ENCODE measurements around the gene PEX11G. TPM values are rescaled to one million over a fixed set of nuclear protein-coding genes. Genes with fewer than 3 reads are reported as not detected.
A peak's percentile ranks its signal among the peaks of the same experiment; 100 is the strongest.

Gene PEX11G
- total and polyA plus RNA-seq, 8 donors, result 1.5 to 6.8 (median 2.5) TPM

DNA sequence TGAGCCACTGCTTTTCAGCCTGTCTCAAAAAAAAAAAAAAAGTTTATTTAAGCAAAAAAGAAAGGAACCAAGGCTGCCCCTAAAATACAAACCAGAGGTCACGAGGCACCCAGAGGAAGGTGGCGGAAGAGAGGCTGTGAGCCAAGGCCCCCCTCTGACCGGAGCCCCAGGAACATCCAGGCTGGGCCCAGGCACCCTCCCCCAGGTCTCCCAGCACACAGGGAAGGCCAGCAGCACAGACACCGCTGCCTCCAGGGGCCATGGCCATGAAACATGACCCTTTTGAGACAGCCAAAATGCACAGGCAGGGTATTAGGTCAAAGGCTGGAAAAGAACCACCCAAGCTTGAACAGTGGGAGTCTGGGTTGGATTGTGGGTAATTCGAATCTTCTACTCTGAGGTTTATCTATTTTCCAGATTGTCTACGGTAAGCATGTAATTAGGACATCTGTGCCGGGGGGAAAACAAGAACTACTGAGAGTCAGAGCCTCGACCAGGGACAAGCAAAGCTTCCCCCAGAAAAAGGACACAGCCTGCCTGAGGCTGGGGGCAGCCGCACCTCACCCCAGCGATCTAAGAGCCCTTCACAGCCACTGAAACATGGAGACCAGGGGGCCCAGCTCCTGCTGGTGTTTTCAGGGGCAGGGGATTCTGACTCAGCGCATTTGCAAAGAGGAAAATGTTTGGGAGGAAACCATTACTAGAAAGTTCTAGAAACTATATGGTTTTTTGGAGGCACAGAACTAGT is 8.4 kb downstream of the PEX11G start:
- peak in 2 of 4 donors; percentile 9 to 61 for ATAC-seq
- peak overlapping the region in 2 of 4 donors; percentile 23 to 67 for H3K27ac ChIP-seq
- no peak for FAIRE-seq
- no peaks in the 10 kb centered on the region for H3K4me1 ChIP-seq
- intact Hi-C loops (cut with DNase I), result no loop called here
- H3K9me3 ChIP-seq, result no peaks in the 10 kb centered on the region
- whole genome bisulfite sequencing, 2 donors, result 81 to 85% methylated on average over 11 of the region's 11 CpGs
- H3K27me3 ChIP-seq, result no peaks in the 10 kb centered on the region
- no peak overlapping the region for H3K4me3 ChIP-seq
- TF ChIP-seq, protein P1, sequence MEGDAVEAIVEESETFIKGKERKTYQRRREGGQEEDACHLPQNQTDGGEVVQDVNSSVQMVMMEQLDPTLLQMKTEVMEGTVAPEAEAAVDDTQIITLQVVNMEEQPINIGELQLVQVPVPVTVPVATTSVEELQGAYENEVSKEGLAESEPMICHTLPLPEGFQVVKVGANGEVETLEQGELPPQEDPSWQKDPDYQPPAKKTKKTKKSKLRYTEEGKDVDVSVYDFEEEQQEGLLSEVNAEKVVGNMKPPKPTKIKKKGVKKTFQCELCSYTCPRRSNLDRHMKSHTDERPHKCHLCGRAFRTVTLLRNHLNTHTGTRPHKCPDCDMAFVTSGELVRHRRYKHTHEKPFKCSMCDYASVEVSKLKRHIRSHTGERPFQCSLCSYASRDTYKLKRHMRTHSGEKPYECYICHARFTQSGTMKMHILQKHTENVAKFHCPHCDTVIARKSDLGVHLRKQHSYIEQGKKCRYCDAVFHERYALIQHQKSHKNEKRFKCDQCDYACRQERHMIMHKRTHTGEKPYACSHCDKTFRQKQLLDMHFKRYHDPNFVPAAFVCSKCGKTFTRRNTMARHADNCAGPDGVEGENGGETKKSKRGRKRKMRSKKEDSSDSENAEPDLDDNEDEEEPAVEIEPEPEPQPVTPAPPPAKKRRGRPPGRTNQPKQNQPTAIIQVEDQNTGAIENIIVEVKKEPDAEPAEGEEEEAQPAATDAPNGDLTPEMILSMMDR (IDR thresholded peaks at IDR 0.05), result no peak
- no peaks in the 10 kb centered on the region for H3K36me3 ChIP-seq
- no peak for DNase-seq

DNA sequence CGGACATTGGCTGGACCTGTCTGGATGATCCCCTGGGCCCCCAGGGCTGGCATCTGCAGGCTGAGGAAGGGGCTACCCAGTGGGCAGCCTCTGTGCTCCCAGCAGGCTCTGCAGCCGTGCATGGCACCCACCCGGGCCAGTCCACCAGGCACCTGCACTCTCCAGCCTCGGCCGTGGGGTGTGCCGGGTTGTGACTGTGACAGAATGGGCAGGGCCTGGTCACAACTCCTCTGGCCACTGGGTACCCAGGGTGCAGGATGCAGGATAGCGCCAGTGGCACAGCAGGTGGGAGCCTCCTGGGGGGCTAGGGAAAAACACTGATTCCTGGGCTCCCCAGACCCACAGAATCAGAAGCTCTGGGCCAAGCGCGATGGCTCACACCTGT is 10.0 kb downstream of the PEX11G start:
- peak in 1 of 4 donors; percentile 4 for ATAC-seq
- Histone ChIP-seq H3K4me1 (no peaks in the 10 kb centered on the region), H3K27ac (no peak overlapping the region)

DNA sequence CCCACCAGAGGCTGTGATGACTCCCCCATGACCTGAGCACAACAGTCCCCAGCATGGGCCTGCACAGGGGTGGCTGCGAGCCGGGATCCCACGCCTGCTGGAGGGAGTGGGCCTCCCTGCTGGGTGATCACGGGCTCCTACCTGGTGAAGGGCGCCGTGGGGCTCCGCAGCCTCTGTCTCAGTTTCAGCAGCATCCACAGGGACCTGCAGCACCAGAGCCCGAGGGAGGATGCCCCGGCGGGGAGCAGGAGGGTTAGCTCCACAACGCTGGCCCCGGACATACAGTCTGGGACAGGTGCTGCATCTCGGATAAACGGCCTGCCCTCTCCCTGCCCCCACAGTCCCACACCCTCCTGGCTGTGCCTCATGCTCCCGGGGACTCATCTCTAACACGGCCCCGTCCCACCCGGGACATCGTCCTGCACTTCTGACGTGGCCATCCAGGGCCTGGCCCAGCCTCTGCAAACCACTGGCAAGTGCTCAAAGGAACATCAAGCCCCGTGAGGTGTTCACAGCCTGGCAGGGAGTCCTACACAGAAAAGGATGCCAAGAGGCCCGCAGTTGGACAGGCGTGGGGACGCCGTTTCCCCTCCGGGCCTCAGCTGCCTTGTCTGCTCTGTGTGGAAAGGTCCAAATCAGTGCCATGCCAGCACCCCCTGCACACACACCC is 10.5 kb downstream of the PEX11G start:
- H3K27me3 ChIP-seq, result no peaks in the 10 kb centered on the region
- 71 to 84% methylated on average over 24 to 26 of the region's 26 CpGs for WGBS, 2 donors
- intact Hi-C loops (cut with DNase I), result no loop called here
- ATAC-seq (peak in 1 of 4 donors; percentile 16), DNase-seq (no peak), FAIRE-seq (no peak)
- H3K4me1 ChIP-seq, result no peaks in the 10 kb centered on the region
- no peak overlapping the region for H3K27ac ChIP-seq
- TF ChIP-seq, protein P1 (IDR thresholded peaks at IDR 0.05), result no peak
- H3K9me3 ChIP-seq, result no peaks in the 10 kb centered on the region
- H3K4me3 ChIP-seq, result no peak overlapping the region
- no peaks in the 10 kb centered on the region for H3K36me3 ChIP-seq

More for the DNA sequence above, 10.0 kb downstream of the PEX11G start:
- Histone ChIP-seq H3K9me3 (no peaks in the 10 kb centered on the region), H3K36me3 (no peaks in the 10 kb centered on the region), H3K27me3 (no peaks in the 10 kb centered on the region), H3K4me3 (no peak overlapping the region)
- no peak for DNase-seq
- 87% methylated on average over 9 of the region's 9 CpGs for WGBS, 2 donors
- TF ChIP-seq, protein P1 (IDR thresholded peaks at IDR 0.05), result no peak
- intact Hi-C loops (cut with DNase I), result no loop called here
- no peak for FAIRE-seq

DNA sequence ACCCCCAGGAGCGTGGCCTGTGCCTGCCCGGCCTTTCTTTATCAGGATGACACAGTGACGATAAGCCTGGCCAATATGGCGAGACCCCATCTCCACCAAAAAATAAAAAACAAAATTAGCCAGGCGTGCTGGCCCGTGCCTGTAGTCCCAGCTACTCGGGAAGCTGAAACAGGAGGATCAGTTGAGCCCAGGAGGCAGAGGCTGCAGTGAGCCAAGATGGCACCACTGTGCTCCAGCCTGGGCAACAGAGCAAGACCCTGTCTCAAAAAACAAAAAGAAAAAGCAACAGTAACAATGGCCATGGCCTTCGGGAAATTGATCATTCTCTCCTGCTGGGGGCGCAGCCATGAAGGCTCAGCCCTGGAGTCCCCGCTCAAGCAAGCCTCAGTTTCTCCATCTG is 11.1 kb downstream of the PEX11G start:
- no peaks in the 10 kb centered on the region for H3K9me3 ChIP-seq
- DNase-seq (no peak), ATAC-seq (no peak), FAIRE-seq (no peak)
- H3K4me3 ChIP-seq, result no peak overlapping the region
- H3K27ac ChIP-seq, result no peak overlapping the region
- no peaks in the 10 kb centered on the region for H3K36me3 ChIP-seq
- WGBS, 2 donors, result 89 to 95% methylated on average over 10 of the region's 10 CpGs
- H3K4me1 ChIP-seq, result no peaks in the 10 kb centered on the region
- TF ChIP-seq, protein P1 (IDR thresholded peaks at IDR 0.05), result no peak
- intact Hi-C loops (cut with DNase I), result no loop called here
- H3K27me3 ChIP-seq, result no peaks in the 10 kb centered on the region

All from pancreas (tissue), 10 donors.